H1 (cell line): ENCODE data around the gene HDHD5. TPM values are rescaled to one million over a fixed set of nuclear protein-coding genes. Genes with fewer than 3 reads are reported as not detected.

Source experiments
- CTCF ChIA-PET: fragments of 300-600 bp; sonication (Branson Sonifier 250); formaldehyde crosslinking; loops from one replicate; lab custom pipeline; 2021; ENCODE audit not compliant: partially characterized antibody; lab: Charles Lee
- POLR2A ChIA-PET: fragments of 300-600 bp; sonication (Branson Sonifier 250); formaldehyde crosslinking; loops from one replicate; lab custom pipeline; 2021; ENCODE audit warnings: inconsistent platforms; ENCODE audit not compliant: partially characterized antibody; lab: Charles Lee
- DNase-seq, 2 experiments: peaks; one replicate each; pipeline versions ENCODE4 v3.0.0 to v3.0.0-alpha.2; 2010 to 2022; ENCODE audit warnings: low spot score in 2 of 2, low read depth in 1 of 2, mixed read lengths in 1 of 2
- FAIRE-seq: peaks from 2 replicates; lab custom pipeline; 2011; peaks lifted over from hg19 to GRCh38; lab: Jason Lieb, UNC
- H2AFZ ChIP-seq: 2 replicates; pipeline ENCODE4 v1.8.1; 2012; ENCODE audit warnings: low read length, inconsistent platforms
- H2AK5ac ChIP-seq: 2 replicates; pipeline ENCODE4 v1.6.1; 2013; ENCODE audit warnings: low read depth, low read length
- H2BK120ac ChIP-seq: replicated peaks from 2 replicates; pipeline ENCODE3; 2013; ENCODE audit warnings: low read depth, low read length, inconsistent platforms
- H2BK12ac ChIP-seq: 2 replicates; pipeline ENCODE4 v1.6.1; 2013; ENCODE audit warnings: low read depth, low read length
- H2BK15ac ChIP-seq: 2 replicates; pipeline ENCODE4 v1.6.1; 2013; ENCODE audit warnings: low read length
- H2BK20ac ChIP-seq: 2 replicates; pipeline ENCODE4 v1.6.1; 2013; ENCODE audit warnings: low read length
- H2BK5ac ChIP-seq: 2 replicates; pipeline ENCODE4 v1.6.1; 2013; ENCODE audit warnings: low read depth, low read length
- H3K14ac ChIP-seq: 2 replicates; pipeline ENCODE4 v1.6.1; 2013; ENCODE audit warnings: inconsistent platforms; ENCODE audit not compliant: insufficient read length
- H3K18ac ChIP-seq: 2 replicates; pipeline ENCODE4 v1.6.1; 2013; ENCODE audit warnings: low read length; ENCODE audit errors: extremely low read depth
- H3K23ac ChIP-seq: 2 replicates; pipeline ENCODE4 v1.6.1; 2013; ENCODE audit warnings: inconsistent platforms; ENCODE audit not compliant: insufficient read length
- H3K23me2 ChIP-seq: 2 replicates; pipeline ENCODE4 v1.6.1; 2013; ENCODE audit warnings: low read depth, low read length
- H3K27ac ChIP-seq: 2 replicates; pipeline ENCODE4 v1.6.1; 2011; ENCODE audit warnings: low read depth, low read length, inconsistent platforms
- H3K27me3 ChIP-seq, 4 experiments: replicated peaks in 1 of 4; 1 replicate in 1 of 4; 2 replicates in 3 of 4; pipeline versions ENCODE4 v1.6.1 to v1.8.1; 2011 to 2013; ENCODE audit warnings: low read length in 3 of 4, mild to moderate bottlenecking in 3 of 4, inconsistent platforms in 2 of 4, mixed read lengths in 2 of 4, moderate library complexity in 1 of 4; ENCODE audit not compliant: control insufficient read depth in 3 of 4, insufficient read depth in 3 of 4; ENCODE audit errors: extremely low read depth in 1 of 4
- H3K36me3 ChIP-seq, 4 experiments: 2 replicates each; pipeline versions ENCODE4 v1.6.1 to v1.8.1; 2011 to 2013; ENCODE audit warnings: mild to moderate bottlenecking in 4 of 4, low read length in 3 of 4, moderate library complexity in 2 of 4, control low read depth in 1 of 4, inconsistent platforms in 1 of 4; ENCODE audit not compliant: insufficient read depth in 4 of 4, control insufficient read depth in 2 of 4
- H3K4ac ChIP-seq: replicated peaks from 2 replicates; pipeline ENCODE3; 2013; ENCODE audit warnings: low read length, low read depth, mixed read lengths, inconsistent platforms; ENCODE audit not compliant: insufficient read length
- H3K4me1 ChIP-seq, 4 experiments: replicated peaks in 1 of 4; 1 replicate in 1 of 4; 2 replicates in 3 of 4; pipeline versions ENCODE4 v1.6.1 to v1.8.1; 2011 to 2013; ENCODE audit warnings: low read length in 3 of 4, inconsistent platforms in 2 of 4, mixed read lengths in 1 of 4; ENCODE audit not compliant: insufficient read depth in 4 of 4, control insufficient read depth in 3 of 4
- H3K4me2 ChIP-seq, 2 experiments: 2 replicates each; pipeline versions ENCODE4 v1.6.1 to v1.8.1; 2011 to 2013; ENCODE audit warnings: low read depth in 2 of 2, low read length in 2 of 2, control low read depth in 1 of 2, inconsistent platforms in 1 of 2, mild to moderate bottlenecking in 1 of 2; ENCODE audit not compliant: insufficient read depth in 1 of 2
- H3K4me3 ChIP-seq, 4 experiments: fragments of 200-600, 300-600 bp in 1 of 4; sonication (generic), shearing (Covaris generic), sonication (Bioruptor Twin) in 1 of 4; 2 replicates each; pipeline versions ENCODE4 v1.5.1 to v1.8.1; 2011 to 2016; ENCODE audit warnings: low read length in 4 of 4, low read depth in 3 of 4, control low read depth in 2 of 4, inconsistent platforms in 2 of 4, mild to moderate bottlenecking in 2 of 4, mixed read lengths in 1 of 4, moderate library complexity in 1 of 4; ENCODE audit not compliant: insufficient read depth in 2 of 4; ENCODE audit errors: extremely low read depth in 1 of 4
- H3K56ac ChIP-seq: replicated peaks from 2 replicates; pipeline ENCODE3; 2013; ENCODE audit warnings: low read depth, mild to moderate bottlenecking, mixed read lengths, low read length, inconsistent platforms; ENCODE audit not compliant: insufficient read length
- H3K79me1 ChIP-seq: 2 replicates; pipeline ENCODE4 v1.6.1; 2013; ENCODE audit warnings: low read depth, low read length, control low read depth
- H3K79me2 ChIP-seq, 2 experiments: 2 replicates each; pipeline versions ENCODE4 v1.6.1 to v1.8.1; 2012 to 2013; ENCODE audit warnings: low read length in 2 of 2, mild to moderate bottlenecking in 2 of 2, inconsistent platforms in 1 of 2; ENCODE audit not compliant: insufficient read depth in 2 of 2, control insufficient read depth in 1 of 2
- H3K9ac ChIP-seq, 4 experiments: replicated peaks in 1 of 4; 1 replicate in 1 of 4; 2 replicates in 3 of 4; pipeline versions ENCODE4 v1.6.1 to v1.8.1; 2011 to 2013; ENCODE audit warnings: low read depth in 3 of 4, low read length in 3 of 4, control low read depth in 2 of 4, mild to moderate bottlenecking in 2 of 4, moderate library complexity in 2 of 4, inconsistent platforms in 1 of 4; ENCODE audit errors: extremely low read depth in 1 of 4
- H3K9me3 ChIP-seq, 2 experiments: 2 replicates each; pipeline versions ENCODE4 v1.6.1 to v1.8.1; 2012 to 2013; ENCODE audit warnings: mild to moderate bottlenecking in 2 of 2, moderate library complexity in 2 of 2, control low read depth in 1 of 2, inconsistent platforms in 1 of 2, low read depth in 1 of 2, low read length in 1 of 2, mixed read lengths in 1 of 2; ENCODE audit not compliant: insufficient read depth in 2 of 2
- H4K20me1 ChIP-seq, 2 experiments: replicated peaks in 1 of 2; 2 replicates each; pipeline versions ENCODE3 to v1.8.1; 2011 to 2013; ENCODE audit warnings: inconsistent platforms in 2 of 2, low read length in 2 of 2, mild to moderate bottlenecking in 1 of 2; ENCODE audit not compliant: insufficient read depth in 2 of 2, control insufficient read depth in 1 of 2
- H4K5ac ChIP-seq: 2 replicates; pipeline ENCODE4 v1.6.1; 2013; ENCODE audit warnings: low read length, low read depth, mixed read lengths, inconsistent platforms; ENCODE audit not compliant: insufficient read length
- H4K8ac ChIP-seq: 2 replicates; pipeline ENCODE4 v1.8.0; 2013; ENCODE audit warnings: mild to moderate bottlenecking, moderate library complexity, low read length, inconsistent platforms; ENCODE audit not compliant: insufficient read depth; ENCODE audit errors: extremely low read depth
- H4K91ac ChIP-seq: replicated peaks from 2 replicates; pipeline ENCODE3; 2013; ENCODE audit warnings: low read length, mixed read lengths, inconsistent platforms; ENCODE audit not compliant: insufficient read length
- CREB1 ChIP-seq: IDR thresholded peaks from 2 replicates; pipeline ENCODE4 v1.6.1; 2012; ENCODE audit warnings: inconsistent platforms
- HDAC2 ChIP-seq, 2 experiments: fragments of 300-600 bp in 1 of 2; sonication (generic) in 1 of 2; IDR thresholded peaks; 2 replicates each; pipeline ENCODE4 v1.6.1; 2011 to 2012; ENCODE audit warnings: low read depth in 2 of 2, low read length in 2 of 2, mild to moderate bottlenecking in 2 of 2, moderate library complexity in 2 of 2, borderline replicate concordance in 1 of 2, inconsistent platforms in 1 of 2
- MAFK ChIP-seq: IDR thresholded peaks from 2 replicates; pipeline ENCODE4 v1.6.1; 2012; ENCODE audit warnings: low read depth, mild to moderate bottlenecking, improper control_type of control experiment, low read length
- POLR2AphosphoS5 ChIP-seq: IDR thresholded peaks from 2 replicates; pipeline ENCODE4 v1.6.1; 2011; ENCODE audit warnings: low read depth, low read length
- RNF2 ChIP-seq: fragments of 200-900, 300-1000 bp; sonication (generic); IDR thresholded peaks from 2 replicates; pipeline ENCODE4 v1.7.1; 2016; ENCODE audit warnings: borderline replicate concordance, low read depth, mild to moderate bottlenecking, antibody characterized with exemption, low read length; ENCODE audit not compliant: poor library complexity, severe bottlenecking; ENCODE audit errors: missing control alignments
- SP2 ChIP-seq: IDR thresholded peaks from 2 replicates; pipeline ENCODE4 v1.6.1; 2012; ENCODE audit warnings: mild to moderate bottlenecking, low read length, inconsistent platforms
- SUZ12 ChIP-seq: fragments of 200-600 bp; sonication (generic); IDR thresholded peaks from 2 replicates; pipeline ENCODE4 v1.6.1; 2012; ENCODE audit warnings: mild to moderate bottlenecking, inconsistent platforms, low read length, moderate library complexity, mixed read lengths
- WGBS, 2 experiments: shearing (Covaris generic) in 1 of 2; methylation state at CpG; one replicate each; pipeline versions ENCODE4 v1.1.6 to v1.1.7; 2013 to 2015; ENCODE audit warnings: low lambda C conversion rate in 2 of 2, mixed read lengths in 2 of 2, inconsistent platforms in 1 of 2, low coverage in 1 of 2, missing lambda C conversion rate in 1 of 2; ENCODE audit not compliant: insufficient replicate concordance in 2 of 2, insufficient coverage in 1 of 2, insufficient read length in 1 of 2; ENCODE audit errors: extremely low coverage in 1 of 2, missing lambda C conversion rate in 1 of 2; 5-methylcytosine and 5-hydroxymethylcytosine counted together
- polyA plus RNA-seq, 7 experiments: library from polyadenylated mRNA; depleted of rRNA in 3 of 7; stranded (reverse) in 5 of 7; unstranded in 2 of 7; fragments of >200 nt in 5 of 7; fragments of 200-250 nt in 2 of 7; gene quantifications; 1 replicate in 5 of 7; 2 replicates in 1 of 7; 4 replicates in 1 of 7; pipeline versions ENCODE4 v1.2.1 to v1.2.3, GENCODE V29; 2011 to 2013; ENCODE audit warnings: missing spikeins in 2 of 7, mixed read lengths in 2 of 7
- total RNA-seq: library from RNA; stranded (reverse); fragmentation: NEBNext Ultra II Directional; extraction: Animal tissue kit (Norgen Biotek cat#: 25700); gene quantifications from 2 replicates; pipeline ENCODE4 v1.2.1, GENCODE V29; 2021

Gene HDHD5
- total and polyA plus RNA-seq, 2 of the 8 experiments (the other 6 are each of a cell fraction or from before 2014, with no cell fraction given) = 68.3 to 123 TPM

DNA sequence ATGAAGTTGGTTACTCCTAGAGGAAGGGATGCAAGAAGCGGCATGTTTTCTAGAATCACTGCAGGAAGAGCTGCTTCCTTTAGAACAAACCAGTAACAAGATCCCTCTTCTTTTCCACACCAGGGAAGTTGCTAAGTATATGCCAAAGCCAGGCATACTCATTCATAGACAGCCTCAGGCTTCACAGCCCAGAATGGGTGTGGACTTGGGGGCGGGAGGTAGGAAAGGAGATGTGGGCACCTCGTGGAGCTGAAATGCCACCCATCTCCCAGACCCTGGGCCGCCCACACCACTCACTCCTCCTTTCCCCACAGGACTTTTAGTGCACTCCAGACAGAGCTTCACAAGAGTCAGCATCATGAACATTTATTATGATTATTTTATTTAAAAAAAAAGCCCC is 21.9 kb downstream of the HDHD5 start:
- Histone ChIP-seq H3K4me3 (no peak overlapping the region), H3K23me2 (no peaks in the 10 kb centered on the region), H3K14ac (no peak overlapping the region), H4K5ac (no peak overlapping the region), H2BK120ac (no peak overlapping the region), H3K4me2 (no peak overlapping the region), H3K56ac (no peak overlapping the region), H2BK20ac (no peak overlapping the region), H3K27ac (no peak overlapping the region), H3K36me3 (peaks cover 10 to 34% (median 17%) of the 10 kb centered on the region in 4 experiments; a peak in 6 of 8 replicates), H3K23ac (no peak overlapping the region), H2BK12ac (no peak overlapping the region), H2AK5ac (no peak overlapping the region), H2BK15ac (no peak overlapping the region), H3K4ac (no peak overlapping the region), H3K18ac (no peak overlapping the region), H4K91ac (no peak overlapping the region), H2BK5ac (no peak overlapping the region), H3K4me1 (peaks cover 0 to 1% (median 0%) of the 10 kb centered on the region in 4 experiments; a peak in 2 of 7 replicates), H4K8ac (no peak overlapping the region), H3K9me3 (no peaks in the 10 kb centered on the region), H3K79me2 (no peaks in the 10 kb centered on the region; a peak in 1 of 4 replicates), H3K79me1 (peaks cover 12% of the 10 kb centered on the region), H2AFZ (no peak overlapping the region), H4K20me1 (peaks cover 2 to 12% of the 10 kb centered on the region in 2 experiments), H3K27me3 (no peaks in the 10 kb centered on the region), H3K9ac (no peak overlapping the region)
- no peak for FAIRE-seq
- CTCF ChIA-PET = interaction anchor here (0.7 to 1.9 kb wide), 4 partner anchors 35 to 240 kb away, joined by 3 to 4 read pairs (median 4); no protein-coding TSS in a partner anchor
- POLR2A ChIA-PET = no interaction called here
- WGBS, 2 experiments = 92% methylated on average over 4 of the region's 4 CpGs; no CpG with 5 or more reads in 1 of the 2 experiments
- DNase-seq = no peak
- TF ChIP-seq POLR2AphosphoS5 (no peak), SP2 (no peak), HDAC2 (IDR thresholded peaks at IDR 0.05; ENCODE audit: borderline replicate concordance in 1 of 2, low read depth in 2 of 2, low read length in 2 of 2) (no peak), MAFK (no peak), CREB1 (no peak), RNF2 (no peak), SUZ12 (no peak)
